Measurements from ENCODE around the gene MINDY2.
A peak's percentile ranks its signal among the peaks of the same experiment; 100 is the strongest.

The MINDY2 gene

DNA sequence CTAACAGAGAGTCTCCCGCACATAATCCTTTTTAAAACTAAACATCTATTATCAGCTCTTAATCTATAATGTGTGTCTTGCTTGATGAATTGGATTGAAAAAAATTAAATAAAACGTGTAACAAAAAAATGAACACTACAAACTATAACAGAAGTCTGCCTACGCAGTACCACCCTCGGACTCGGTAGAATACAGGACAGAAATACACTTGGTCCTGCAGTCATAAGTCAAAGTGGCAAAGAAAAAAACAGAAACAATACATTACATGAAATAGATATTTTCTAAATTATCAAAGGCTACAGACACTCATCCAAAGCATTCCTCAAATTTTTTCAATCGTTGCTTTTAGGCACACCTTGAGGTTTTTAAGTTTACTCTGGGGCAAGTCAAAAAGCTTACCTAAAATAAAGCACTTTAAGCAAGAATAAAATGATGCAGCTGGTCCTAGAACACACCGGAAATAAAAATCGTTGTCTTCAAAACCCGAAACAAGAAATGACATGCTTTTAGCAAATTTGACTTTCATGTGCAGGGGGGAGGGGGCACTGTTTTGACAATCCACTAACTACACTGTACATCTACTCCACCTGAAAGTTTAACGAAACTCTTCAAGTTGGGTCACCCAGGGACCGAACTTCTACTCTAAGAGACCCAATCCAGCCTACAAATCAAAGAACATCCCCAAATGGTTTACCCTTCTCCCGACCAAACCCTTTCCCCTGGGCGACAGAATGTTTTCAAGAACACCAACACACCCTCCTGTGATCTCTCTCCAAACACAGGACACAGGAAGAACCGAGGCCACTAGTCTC, 22.9 kb upstream of the MINDY2 start:
- Histone ChIP-seq H3K4me1 (ENCODE audit: low read length) (peaks cover 18% of the 10 kb centered on the region), H2AFZ (ENCODE audit: low read depth, low read length) (peak overlapping the region; percentile 8; the same call in 1 of the 2 replicates), H3K4me3 (ENCODE audit: low read length) (peak overlapping the region; percentile 91), H3K27me3 (ENCODE audit: low read depth, low read length) (no peaks in the 10 kb centered on the region), H3K9me3 (ENCODE audit: insufficient read depth, low read length) (no peaks in the 10 kb centered on the region), H4K20me1 (ENCODE audit: insufficient read depth, low read length) (peaks cover 47% of the 10 kb centered on the region), H3K9ac (ENCODE audit: low read length) (peak overlapping the region; percentile 81), H3K27ac (ENCODE audit: low read length) (peak overlapping the region; percentile 71), H3K4me2 (ENCODE audit: low read length) (peak overlapping the region; percentile 91), H3K36me3 (replicated peaks; ENCODE audit: low read depth, low read length) (no peaks in the 10 kb centered on the region), H3K79me2 (ENCODE audit: low read length) (peaks cover 62% of the 10 kb centered on the region)
- TF ChIP-seq, protein P1, sequence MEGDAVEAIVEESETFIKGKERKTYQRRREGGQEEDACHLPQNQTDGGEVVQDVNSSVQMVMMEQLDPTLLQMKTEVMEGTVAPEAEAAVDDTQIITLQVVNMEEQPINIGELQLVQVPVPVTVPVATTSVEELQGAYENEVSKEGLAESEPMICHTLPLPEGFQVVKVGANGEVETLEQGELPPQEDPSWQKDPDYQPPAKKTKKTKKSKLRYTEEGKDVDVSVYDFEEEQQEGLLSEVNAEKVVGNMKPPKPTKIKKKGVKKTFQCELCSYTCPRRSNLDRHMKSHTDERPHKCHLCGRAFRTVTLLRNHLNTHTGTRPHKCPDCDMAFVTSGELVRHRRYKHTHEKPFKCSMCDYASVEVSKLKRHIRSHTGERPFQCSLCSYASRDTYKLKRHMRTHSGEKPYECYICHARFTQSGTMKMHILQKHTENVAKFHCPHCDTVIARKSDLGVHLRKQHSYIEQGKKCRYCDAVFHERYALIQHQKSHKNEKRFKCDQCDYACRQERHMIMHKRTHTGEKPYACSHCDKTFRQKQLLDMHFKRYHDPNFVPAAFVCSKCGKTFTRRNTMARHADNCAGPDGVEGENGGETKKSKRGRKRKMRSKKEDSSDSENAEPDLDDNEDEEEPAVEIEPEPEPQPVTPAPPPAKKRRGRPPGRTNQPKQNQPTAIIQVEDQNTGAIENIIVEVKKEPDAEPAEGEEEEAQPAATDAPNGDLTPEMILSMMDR (IDR thresholded peaks at IDR 0.05; ENCODE audit: low read depth, low read length), result no peak
- no peak for TF ChIP-seq EZH2phosphoT487 (IDR thresholded peaks at IDR 0.05; ENCODE audit: low read depth)

DNA sequence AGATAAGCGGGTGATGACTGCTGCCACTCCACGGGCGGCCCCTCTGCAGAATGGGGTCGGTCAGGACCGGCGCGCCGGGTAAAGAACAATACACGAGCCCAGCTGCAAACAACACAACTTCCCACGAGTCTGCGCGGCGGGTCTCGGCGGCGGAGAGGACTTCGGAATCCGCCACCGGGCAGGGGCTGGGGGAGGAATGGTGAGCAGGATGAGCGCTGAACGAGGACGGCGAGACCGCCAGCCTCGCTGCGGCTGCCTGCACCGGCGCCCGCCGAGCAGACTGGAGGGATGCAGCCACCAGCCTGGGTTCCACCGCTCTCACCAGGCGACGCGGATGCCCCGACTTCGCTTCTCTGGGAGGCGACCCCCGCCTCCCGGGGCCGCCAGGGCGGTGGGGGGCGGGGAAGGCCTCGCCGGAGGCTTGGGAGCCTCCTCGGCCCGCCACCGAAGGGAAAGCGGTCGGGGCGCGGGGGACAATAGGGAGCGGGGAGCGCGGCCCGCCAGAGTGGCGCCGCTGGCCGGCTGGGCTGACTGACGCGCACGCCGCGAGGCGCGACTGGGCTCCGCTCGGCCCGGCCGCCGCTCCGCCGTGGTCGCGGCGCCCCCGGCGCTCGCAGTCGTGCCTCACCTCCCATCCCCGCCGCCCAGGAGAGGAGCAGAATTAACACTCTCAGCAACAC, 22.1 kb upstream of the MINDY2 start:
- Histone ChIP-seq H3K9ac (ENCODE audit: low read length) (peak overlapping the region; percentile 81), H3K79me2 (ENCODE audit: low read length) (peaks cover 55% of the 10 kb centered on the region), H3K27ac (ENCODE audit: low read length) (peak overlapping the region; percentile 71), H2AFZ (ENCODE audit: low read depth, low read length) (peak overlapping the region; percentile 75), H4K20me1 (ENCODE audit: insufficient read depth, low read length) (peaks cover 42% of the 10 kb centered on the region), H3K36me3 (replicated peaks; ENCODE audit: low read depth, low read length) (no peaks in the 10 kb centered on the region), H3K4me1 (ENCODE audit: low read length) (peaks cover 18% of the 10 kb centered on the region), H3K4me2 (ENCODE audit: low read length) (peak overlapping the region; percentile 91), H3K4me3 (ENCODE audit: low read length) (peak overlapping the region; percentile 91), H3K9me3 (ENCODE audit: insufficient read depth, low read length) (no peaks in the 10 kb centered on the region), H3K27me3 (ENCODE audit: low read depth, low read length) (0 out of 2 replicates have a peak, but pooled peaks cover 2% of the 10 kb centered on the region)
- TF ChIP-seq EZH2phosphoT487 (IDR thresholded peaks at IDR 0.05; ENCODE audit: low read depth), result no peak
- TF ChIP-seq, protein P1 (IDR thresholded peaks at IDR 0.05; ENCODE audit: low read depth, low read length), result no peak

DNA sequence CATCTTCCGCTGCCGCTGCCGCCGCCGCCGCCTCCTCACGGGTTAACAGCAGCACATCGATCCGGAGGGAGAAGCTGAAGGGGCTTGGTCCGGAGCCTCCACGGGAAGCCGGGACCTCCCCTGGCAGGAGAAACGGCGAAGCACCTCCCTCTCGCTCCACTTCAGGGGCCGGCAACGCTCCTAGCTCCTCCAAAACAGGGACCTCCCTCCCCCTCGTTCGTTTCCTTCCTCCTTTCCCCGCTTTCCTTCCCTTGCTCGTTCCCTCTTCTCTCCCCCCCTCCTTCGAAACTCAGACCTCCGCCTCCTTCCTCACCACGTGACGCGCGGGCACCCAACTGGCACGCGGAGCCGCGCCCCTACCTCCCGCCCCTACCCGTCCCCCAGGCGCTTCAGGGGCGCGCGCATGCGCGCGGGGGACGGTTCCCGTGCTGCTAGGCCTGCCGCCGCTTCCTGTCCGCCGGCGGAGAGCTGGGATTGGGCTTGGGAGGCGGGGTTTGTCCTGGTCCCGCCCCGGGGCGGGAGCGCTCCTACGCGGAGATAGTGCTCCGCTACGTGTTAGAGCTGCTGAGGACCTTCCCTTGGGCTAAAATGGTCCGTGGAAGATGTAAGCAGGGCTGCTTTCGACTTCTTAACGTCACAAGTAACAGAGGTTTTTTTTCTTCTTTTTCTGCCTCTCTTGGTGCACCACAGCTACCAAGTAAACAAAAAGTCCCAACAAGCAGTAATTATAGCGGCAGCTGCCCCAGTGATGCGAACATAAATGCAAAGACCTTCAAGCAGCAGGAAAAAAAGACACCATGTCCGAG, 21.4 kb upstream of the MINDY2 start, which contains the start of gene ADAM10:
Gene ADAM10, minus strand, starts transcription at position 176 of the 806 bp plus-strand sequence. Its CDS starts 173 bp downstream, at position 3.
- Histone ChIP-seq H3K4me3 (ENCODE audit: low read length) (peak within 1 kb of the TSS; percentile 91), H3K27ac (ENCODE audit: low read length) (peak within 1 kb of the TSS; percentile 71), H3K36me3 (replicated peaks; ENCODE audit: low read depth, low read length) (no peaks in the 10 kb centered on the region), H3K9me3 (ENCODE audit: insufficient read depth, low read length) (no peaks in the 10 kb centered on the region), H3K79me2 (ENCODE audit: low read length) (peaks cover 48% of the 10 kb centered on the region), H2AFZ (ENCODE audit: low read depth, low read length) (peak within 1 kb of the TSS; percentile 96), H3K9ac (ENCODE audit: low read length) (peak within 1 kb of the TSS; percentile 81), H3K4me2 (ENCODE audit: low read length) (peak within 1 kb of the TSS; percentile 96), H3K27me3 (ENCODE audit: low read depth, low read length) (0 out of 2 replicates have a peak, but pooled peaks cover 4% of the 10 kb centered on the region), H3K4me1 (ENCODE audit: low read length) (peaks cover 18% of the 10 kb centered on the region), H4K20me1 (ENCODE audit: insufficient read depth, low read length) (peaks cover 35% of the 10 kb centered on the region)
- no peak for TF ChIP-seq EZH2phosphoT487 (IDR thresholded peaks at IDR 0.05; ENCODE audit: low read depth)
- TF ChIP-seq, protein P1 (IDR thresholded peaks at IDR 0.05; ENCODE audit: low read depth, low read length), result no peak; the same call in 1 of the 2 replicates

Measured in OCI-LY3 (cell line).